ENCODE measurements around the gene SLC25A30. TPM values are rescaled to one million over a fixed set of nuclear protein-coding genes. Genes with fewer than 3 reads are reported as not detected.

The SLC25A30 gene
- total and polyA plus RNA-seq, 2 of the 13 experiments (the other 11 are each of a cell fraction or from before 2014, with no cell fraction given): 19.6 to 22.5 TPM

GRCh38 chr13:45393941-45394570 lies 24.1 kb downstream of the SLC25A30 start (continued):
- no peak for TF ChIP-seq BCLAF1 (IDR thresholded peaks at IDR 0.05)

DNA sequence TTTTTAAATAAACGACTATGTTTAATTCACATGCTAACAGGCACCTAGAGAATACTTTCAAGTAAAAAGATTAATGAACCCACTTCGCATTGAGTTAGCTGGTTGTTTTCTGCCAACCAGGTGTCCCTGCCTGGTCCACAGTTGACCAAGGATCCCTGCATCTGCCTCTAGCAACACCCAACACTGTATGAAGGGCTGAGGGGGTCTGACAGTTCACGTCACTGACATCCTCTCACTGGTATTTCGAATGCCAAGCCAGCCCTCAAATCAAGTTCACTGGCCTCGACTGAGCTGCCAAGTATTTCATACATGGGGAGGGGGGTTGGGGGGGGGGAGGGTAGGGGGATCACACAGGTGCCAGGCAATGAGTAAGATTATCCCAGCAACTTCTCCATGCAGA lies 25.4 kb downstream of the SLC25A30 start:
- intact Hi-C loops (cut with micrococcal nuclease; ENCODE audit: unreplicated experiment) (loop anchor here (5.0 kb wide), 2 partner anchors 66 to 99 kb away; no protein-coding TSS in a partner anchor), in situ Hi-C loops (cut with HindIII; ENCODE audit: extremely low pct_ligation_motif_present, low pct_unique_long_range_greater_than_20kb) (no loop called here)
- no peak overlapping the region for H3K9ac ChIP-seq (ENCODE audit: insufficient read depth, low read depth, low read length)
- H3K27me3 ChIP-seq (ENCODE audit: control insufficient read depth in 1 of 2, insufficient read depth in 2 of 2, low read length in 2 of 2): no peaks in the 10 kb centered on the region
- peaks cover 12 to 29% of the 10 kb centered on the region in 2 experiments for H3K36me3 ChIP-seq (replicated peaks in 1 of 2; ENCODE audit: control insufficient read depth in 1 of 2, insufficient read depth in 2 of 2, low read length in 2 of 2)
- ATAC-seq: no peak
- no peaks in the 10 kb centered on the region for H3K9me3 ChIP-seq (ENCODE audit: low read length)
- peaks cover 5% of the 10 kb centered on the region; the same call in 1 of the 2 replicates for H3K4me1 ChIP-seq (ENCODE audit: insufficient read depth, low read length)
- ChIA-PET POLR2A (no interaction called here), CTCF (ENCODE audit: low intra/inter-chr PET ratio, low total read pairs) (interaction anchor here (1.1 kb wide), 1 partner anchor 29 kb away, joined by 3 read pairs; no protein-coding TSS in a partner anchor)
- 96% methylated on average over 5 of the region's 5 CpGs for WGBS (ENCODE audit: low lambda C conversion rate)
- FAIRE-seq: no peak
- no peaks in the 10 kb centered on the region for H3K79me2 ChIP-seq (ENCODE audit: insufficient read depth, low read length)
- H3K4me3 ChIP-seq (replicated peaks in 1 of 3; ENCODE audit: insufficient read depth in 1 of 3, low read depth in 2 of 3, low read length in 3 of 3): no peak overlapping the region
- no peak overlapping the region for H2AFZ ChIP-seq (ENCODE audit: low read length)
- H3K4me2 ChIP-seq (ENCODE audit: low read depth, low read length): no peak overlapping the region
- BruUV-seq (replicated peaks): no TSS peak
- H3K27ac ChIP-seq (ENCODE audit: extremely low read length, insufficient read depth, low read length): no peak overlapping the region
- DNase-seq (ENCODE audit: low spot score): no peak
- TF ChIP-seq ZNF441 (CRISPR knock-in tag; IDR thresholded peaks at IDR 0.05; ENCODE audit: borderline replicate concordance): no peak
- TF ChIP-seq, protein P1, sequence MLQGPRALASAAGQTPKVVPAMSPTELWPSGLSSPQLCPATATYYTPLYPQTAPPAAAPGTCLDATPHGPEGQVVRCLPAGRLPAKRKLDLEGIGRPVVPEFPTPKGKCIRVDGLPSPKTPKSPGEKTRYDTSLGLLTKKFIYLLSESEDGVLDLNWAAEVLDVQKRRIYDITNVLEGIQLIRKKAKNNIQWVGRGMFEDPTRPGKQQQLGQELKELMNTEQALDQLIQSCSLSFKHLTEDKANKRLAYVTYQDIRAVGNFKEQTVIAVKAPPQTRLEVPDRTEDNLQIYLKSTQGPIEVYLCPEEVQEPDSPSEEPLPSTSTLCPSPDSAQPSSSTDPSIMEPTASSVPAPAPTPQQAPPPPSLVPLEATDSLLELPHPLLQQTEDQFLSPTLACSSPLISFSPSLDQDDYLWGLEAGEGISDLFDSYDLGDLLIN (CRISPR knock-in tag; IDR thresholded peaks at IDR 0.05; ENCODE audit: borderline replicate concordance): no peak
- TF ChIP-seq FLYWCH1 (CRISPR knock-in tag; IDR thresholded peaks at IDR 0.05): no peak
- TF ChIP-seq ZNF512 (CRISPR knock-in tag; IDR thresholded peaks at IDR 0.05): no peak
- TF ChIP-seq ZKSCAN8 (CRISPR knock-in tag; IDR thresholded peaks at IDR 0.05; ENCODE audit: borderline replicate concordance): no peak
- no peak for TF ChIP-seq ZNF703 (CRISPR knock-in tag; IDR thresholded peaks at IDR 0.05; ENCODE audit: borderline replicate concordance)
- H4K20me1 ChIP-seq (ENCODE audit: insufficient read depth, low read length): no peaks in the 10 kb centered on the region

Measured in HepG2 (cell line).